Gastroesophageal sphincter (tissue), 4 donors: ENCODE data around the gene ZNF594. TPM values are rescaled to one million over a fixed set of nuclear protein-coding genes. Genes with fewer than 3 reads are reported as not detected.
"Not testable (repeated sequence)": the region's sequence is repeated elsewhere in the genome, so short reads cannot be mapped to it uniquely, and the experiment has no call there.

Source experiments
- ATAC-seq: fragments of 150-250 bp; one replicate; pipeline ENCODE4 v1.9.1; 2016; ENCODE audit warnings: mild to moderate bottlenecking, moderate library complexity
- H3K27ac ChIP-seq, 4 donors: fragments of 200-600 bp; sonication (generic) in 3 of 4; 1 replicate in 3 of 4; 2 replicates in 1 of 4; pipeline ENCODE4 v1.5.1; 2016 to 2019
- H3K27me3 ChIP-seq: fragments of 200-600 bp; sonication (generic); one replicate; pipeline ENCODE4 v1.5.1; 2019
- H3K36me3 ChIP-seq, 2 donors: fragments of 200-600 bp; sonication (generic); one replicate each; pipeline ENCODE4 v1.5.1; 2019; ENCODE audit warnings: control low read depth in 1 of 2
- H3K4me1 ChIP-seq, 3 donors: fragments of 200-600 bp; sonication (generic); 1 replicate in 2 of 3; 2 replicates in 1 of 3; pipeline ENCODE4 v1.5.1; 2016 to 2019; ENCODE audit warnings: control low read depth in 2 of 3
- H3K4me3 ChIP-seq, 2 donors: fragments of 200-600 bp; sonication (generic); one replicate each; pipeline ENCODE4 v1.5.1; 2019; ENCODE audit warnings: mild to moderate bottlenecking in 1 of 2, moderate library complexity in 1 of 2
- H3K9me3 ChIP-seq, 3 donors: fragments of 200-600 bp; sonication (generic); one replicate each; pipeline ENCODE4 v1.5.1; 2017 to 2019; ENCODE audit warnings: control low read depth in 2 of 3
- EP300 ChIP-seq: sonication (generic); formaldehyde crosslinking; IDR thresholded peaks from one replicate; pipeline ENCODE4 v1.6.1; 2017; ENCODE audit warnings: antibody characterized with exemption, mild to moderate bottlenecking
- POLR2A ChIP-seq, 2 donors: fragments of 450-650 bp; IDR thresholded peaks; one replicate each; pipeline ENCODE4 v1.6.1; 2017; ENCODE audit warnings: antibody characterized with exemption in 2 of 2, mild to moderate bottlenecking in 2 of 2, moderate library complexity in 1 of 2
- POLR2AphosphoS5 ChIP-seq: sonication (generic); formaldehyde crosslinking; IDR thresholded peaks from one replicate; pipeline ENCODE4 v1.6.1; 2017; ENCODE audit warnings: antibody characterized with exemption
- WGBS, 2 donors: methylation state at CpG; one replicate each; pipeline ENCODE4 v1.1.5; 2018; ENCODE audit warnings: low coverage in 1 of 2; 5-methylcytosine and 5-hydroxymethylcytosine counted together
- total RNA-seq, 4 donors: library from RNA; depleted of rRNA; stranded (reverse); fragments of >200 nt; gene quantifications; one replicate each; pipeline ENCODE4 v1.1.0, GENCODE V29; 2016
- TF ChIP-seq, protein P1 (sequence below), 4 experiments: fragments of 200-600 bp in 2 of 4; fragments of 450-650 bp in 2 of 4; sonication (generic) in 1 of 4; IDR thresholded peaks; one replicate each; pipeline ENCODE4 v1.5.1; 2017 to 2019; ENCODE audit warnings: antibody characterized with exemption in 4 of 4, mild to moderate bottlenecking in 2 of 4, moderate library complexity in 2 of 4

ZNF594 gene
- total RNA-seq, 4 donors from 2014 or later, result 8.4 to 21.3 (median 10.7) TPM

DNA sequence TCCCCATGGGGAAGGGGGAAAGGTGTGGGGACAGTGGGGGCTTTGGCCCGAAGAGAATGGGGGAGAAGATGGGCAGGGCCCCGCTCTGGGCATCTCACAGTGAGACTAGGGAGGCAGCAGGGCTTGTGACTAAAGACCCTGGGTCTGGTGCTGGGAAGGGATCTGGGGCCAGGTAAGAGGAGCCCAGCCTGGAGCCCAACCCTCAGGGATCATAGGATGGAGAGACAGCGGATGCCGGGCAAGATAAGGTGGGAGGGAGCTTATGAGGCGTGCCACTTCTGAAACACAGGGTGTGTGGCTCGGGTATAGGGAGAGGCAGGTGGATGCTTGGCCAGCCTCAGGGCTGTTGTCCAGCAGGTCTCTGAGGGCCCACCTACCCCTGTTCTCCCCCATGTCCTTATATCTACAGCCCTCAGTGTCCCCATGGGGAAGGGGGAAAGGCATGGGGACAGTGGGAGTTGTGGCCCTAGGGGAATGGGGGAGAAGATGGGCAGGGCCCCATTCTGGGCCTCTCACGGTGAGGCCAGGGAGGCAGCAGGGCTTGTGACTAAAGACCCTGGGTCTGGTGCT is 60.4 kb downstream of the ZNF594 start:
- Histone ChIP-seq H3K9me3 (no peaks in the 10 kb centered on the region), H3K27me3 (peaks cover 8% of the 10 kb centered on the region), H3K4me1 (no peaks in the 10 kb centered on the region), H3K4me3 (no peak overlapping the region), H3K36me3 (no peaks in the 10 kb centered on the region), H3K27ac (no peak overlapping the region)
- 88 to 100% methylated on average over 4 to 5 of the region's 7 CpGs for WGBS, 2 donors
- ATAC-seq, result no peak
- no peak for TF ChIP-seq EP300
- TF ChIP-seq, protein P1, sequence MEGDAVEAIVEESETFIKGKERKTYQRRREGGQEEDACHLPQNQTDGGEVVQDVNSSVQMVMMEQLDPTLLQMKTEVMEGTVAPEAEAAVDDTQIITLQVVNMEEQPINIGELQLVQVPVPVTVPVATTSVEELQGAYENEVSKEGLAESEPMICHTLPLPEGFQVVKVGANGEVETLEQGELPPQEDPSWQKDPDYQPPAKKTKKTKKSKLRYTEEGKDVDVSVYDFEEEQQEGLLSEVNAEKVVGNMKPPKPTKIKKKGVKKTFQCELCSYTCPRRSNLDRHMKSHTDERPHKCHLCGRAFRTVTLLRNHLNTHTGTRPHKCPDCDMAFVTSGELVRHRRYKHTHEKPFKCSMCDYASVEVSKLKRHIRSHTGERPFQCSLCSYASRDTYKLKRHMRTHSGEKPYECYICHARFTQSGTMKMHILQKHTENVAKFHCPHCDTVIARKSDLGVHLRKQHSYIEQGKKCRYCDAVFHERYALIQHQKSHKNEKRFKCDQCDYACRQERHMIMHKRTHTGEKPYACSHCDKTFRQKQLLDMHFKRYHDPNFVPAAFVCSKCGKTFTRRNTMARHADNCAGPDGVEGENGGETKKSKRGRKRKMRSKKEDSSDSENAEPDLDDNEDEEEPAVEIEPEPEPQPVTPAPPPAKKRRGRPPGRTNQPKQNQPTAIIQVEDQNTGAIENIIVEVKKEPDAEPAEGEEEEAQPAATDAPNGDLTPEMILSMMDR (IDR thresholded peaks at IDR 0.05), result no peak
- TF ChIP-seq POLR2A (IDR thresholded peaks at IDR 0.05), result no peak
- no peak for TF ChIP-seq POLR2AphosphoS5

DNA sequence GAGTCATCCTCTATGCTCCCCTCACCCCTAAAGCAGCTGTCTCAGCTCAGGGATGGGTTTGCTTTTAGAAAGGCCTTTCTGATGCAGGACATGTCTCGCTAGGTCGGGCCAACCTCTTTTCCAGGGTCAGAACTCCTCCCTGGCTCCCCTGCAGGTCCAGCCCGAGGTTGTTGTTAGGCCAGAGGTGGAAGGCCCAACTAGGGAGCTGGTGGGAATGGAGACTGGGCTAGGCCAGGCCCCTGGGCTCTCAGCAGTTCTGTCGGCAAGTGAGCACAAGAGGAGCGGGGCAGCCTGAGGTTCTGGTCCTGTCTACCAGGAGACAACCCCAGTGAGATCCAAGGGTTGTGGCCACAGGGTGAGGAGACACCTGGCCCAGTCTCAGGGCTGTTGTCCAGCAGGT is 61.0 kb downstream of the ZNF594 start:
- not testable (repeated sequence) for H3K4me3 ChIP-seq, ATAC-seq, H3K27me3 ChIP-seq, H3K27ac ChIP-seq, H3K36me3 ChIP-seq, H3K4me1 ChIP-seq, H3K9me3 ChIP-seq
- 82% methylated on average over 2 of the region's 5 CpGs; no CpG with 5 or more reads in 1 of the 2 donors for WGBS, 2 donors

DNA sequence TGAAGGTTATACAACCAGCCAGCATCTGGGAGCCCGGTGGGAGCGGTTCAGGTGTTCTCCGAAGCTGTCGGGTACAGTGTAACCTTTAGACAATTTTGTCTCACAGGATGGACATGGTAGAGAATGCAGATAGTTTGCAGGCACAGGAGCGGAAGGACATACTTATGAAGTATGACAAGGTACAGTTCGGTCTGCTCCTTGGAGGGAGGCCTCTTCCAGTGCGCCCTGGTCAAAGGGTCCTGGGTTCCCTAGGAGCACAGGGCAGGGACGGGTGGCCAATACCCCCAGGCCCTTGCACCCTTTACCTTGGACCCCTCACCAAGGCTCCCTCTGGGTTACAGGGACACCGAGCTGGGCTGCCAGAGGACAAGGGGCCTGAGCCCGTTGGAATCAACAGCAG is 61.4 kb downstream of the ZNF594 start:
- H3K4me3 ChIP-seq, ATAC-seq, H3K27me3 ChIP-seq, H3K4me1 ChIP-seq, H3K36me3 ChIP-seq, H3K9me3 ChIP-seq, H3K27ac ChIP-seq: not testable (repeated sequence)
- WGBS, 2 donors, result no CpG with 5 or more reads among the region's 10 CpGs

DNA sequence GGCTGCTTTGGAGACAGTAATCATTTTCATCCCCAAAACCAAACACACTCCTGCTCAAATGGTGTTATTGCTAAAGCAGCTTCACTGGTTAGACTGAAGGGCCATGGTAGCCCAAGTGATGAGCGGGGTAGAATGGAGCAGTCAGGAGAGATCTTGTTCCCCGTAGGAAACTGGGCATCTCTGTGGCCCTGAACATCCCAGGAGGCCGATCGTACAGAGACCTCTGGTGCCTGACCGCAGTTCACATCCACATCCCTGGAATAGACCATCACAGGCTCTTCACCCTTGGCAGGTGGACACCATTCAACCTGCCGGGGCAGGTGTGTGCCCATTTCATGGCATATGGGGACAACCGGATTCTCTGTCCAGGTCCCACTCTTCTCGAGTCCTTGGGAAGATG is 61.9 kb downstream of the ZNF594 start:
- not testable (repeated sequence) for ATAC-seq, H3K36me3 ChIP-seq, H3K27me3 ChIP-seq, H3K9me3 ChIP-seq, H3K27ac ChIP-seq, H3K4me3 ChIP-seq, H3K4me1 ChIP-seq
- WGBS, 2 donors, result 81 to 94% methylated on average over 3 of the region's 8 CpGs

Other genes starting within 250 kb of the ZNF594 start
- gene PFN1, start 243.3 kb downstream of the ZNF594 start, total RNA-seq, result 1,000 to 10,000 TPM in 2 of 4 donors, 100 to 1,000 TPM in 2; 920 to 1,441 (median 1,060) TPM
- 10 to 100 TPM in 2 of 4 donors, 1 to 10 TPM in 2; 1.5 to 16.2 (median 7.6) TPM for gene ENO3, start 240.7 kb downstream of the ZNF594 start, total RNA-seq
- 10 to 100 TPM; 35.1 to 77.5 (median 55.2) TPM for gene SPAG7, start 224.1 kb downstream of the ZNF594 start, total RNA-seq
- 10 to 100 TPM; 16.7 to 50.0 (median 26.1) TPM for gene CAMTA2, start 204.2 kb downstream of the ZNF594 start, total RNA-seq
- 1 to 10 TPM in 2 of 4 donors, under 1 TPM in 1, not detected in 1; 0.93 to 4.4 (median 3.8) TPM for gene INCA1, start 194.3 kb downstream of the ZNF594 start, total RNA-seq
- gene KIF1C, start 193.9 kb downstream of the ZNF594 start, total RNA-seq, result 100 to 1,000 TPM; 147 to 302 (median 180) TPM
- gene SLC52A1, start 156.4 kb downstream of the ZNF594 start, total RNA-seq, result not detected
- gene ZFP3, start 113.4 kb downstream of the ZNF594 start, total RNA-seq, result 1 to 10 TPM; 5.8 to 8.1 (median 6.6) TPM
- gene ZNF232, start 80.0 kb downstream of the ZNF594 start, total RNA-seq, result 10 to 100 TPM; 10.5 to 22.9 (median 14.7) TPM
- gene USP6, start 75.8 kb downstream of the ZNF594 start, total RNA-seq, result 1 to 10 TPM in 1 of 4 donors, under 1 TPM in 3; 0.07 to 6.1 (median 0.20) TPM
- gene SCIMP, start 43.0 kb upstream of the ZNF594 start, total RNA-seq, result 1 to 10 TPM in 2 of 4 donors, under 1 TPM in 1, not detected in 1; 0.49 to 2.2 (median 1.9) TPM
- gene RABEP1, start 90.4 kb upstream of the ZNF594 start, total RNA-seq, result 10 to 100 TPM; 47.4 to 63.4 (median 61.3) TPM
- 10 to 100 TPM; 50.1 to 71.0 (median 56.4) TPM for gene NUP88, start 227.8 kb upstream of the ZNF594 start, total RNA-seq
- 10 to 100 TPM; 22.7 to 46.9 (median 43.8) TPM for gene RPAIN, start 228.3 kb upstream of the ZNF594 start, total RNA-seq
- 100 to 1,000 TPM in 3 of 4 donors, 10 to 100 TPM in 1; 84.4 to 111 (median 108) TPM for gene C1QBP, start 247.3 kb upstream of the ZNF594 start, total RNA-seq